Tibial nerve (tissue), 4 donors: ENCODE measurements around the gene TDP2. TPM values are rescaled to one million over a fixed set of nuclear protein-coding genes. Genes with fewer than 3 reads are reported as not detected.
A peak's percentile ranks its signal among the peaks of the same experiment; 100 is the strongest.
"Not testable (repeated sequence)": the region's sequence is repeated elsewhere in the genome, so short reads cannot be mapped to it uniquely, and the experiment has no call there.

ENCODE experiments used
- DNase-seq, 2 donors: peaks; one replicate each; pipeline ENCODE4 v3.0.0-alpha.2; 2019; ENCODE audit warnings: low spot score in 2 of 2
- H3K27ac ChIP-seq, 4 donors: fragments of 200-600 bp; sonication (generic) in 3 of 4; one replicate each; pipeline ENCODE4 v1.5.1; 2017 to 2019; ENCODE audit warnings: mild to moderate bottlenecking in 1 of 4
- H3K27me3 ChIP-seq, 2 donors: fragments of 200-600 bp; sonication (generic) in 1 of 2; one replicate each; pipeline versions ENCODE4 v1.5.1 to v1.6.0; 2017 to 2019
- H3K36me3 ChIP-seq, 3 donors: fragments of 200-600 bp; sonication (generic); one replicate each; pipeline ENCODE4 v1.5.1; 2018 to 2019
- H3K4me1 ChIP-seq, 4 donors: fragments of 200-600 bp; sonication (generic) in 3 of 4; one replicate each; pipeline ENCODE4 v1.5.1; 2017 to 2019
- H3K4me3 ChIP-seq, 4 donors: fragments of 200-600 bp; sonication (generic) in 3 of 4; one replicate each; pipeline ENCODE4 v1.5.1; 2017 to 2019; ENCODE audit warnings: mild to moderate bottlenecking in 1 of 4, moderate library complexity in 1 of 4
- H3K9me3 ChIP-seq, 4 donors: fragments of 200-600 bp; sonication (generic) in 3 of 4; one replicate each; pipeline ENCODE4 v1.5.1; 2017 to 2019
- CTCF ChIP-seq, 5 experiments: fragments of 200-600 bp in 3 of 5; fragments of 450-650 bp in 2 of 5; sonication (generic) in 3 of 5; IDR thresholded peaks; one replicate each; pipeline ENCODE4 v1.5.1; 2016 to 2019; ENCODE audit warnings: antibody characterized with exemption in 5 of 5, mild to moderate bottlenecking in 3 of 5, moderate library complexity in 2 of 5
- EP300 ChIP-seq, 2 donors: sonication (generic); formaldehyde crosslinking; IDR thresholded peaks; one replicate each; pipeline ENCODE4 v1.6.1; 2017; ENCODE audit warnings: antibody characterized with exemption in 2 of 2, mild to moderate bottlenecking in 1 of 2
- POLR2A ChIP-seq, 2 donors: fragments of 450-650 bp; IDR thresholded peaks; one replicate each; pipeline ENCODE4 v1.6.1; 2017; ENCODE audit warnings: antibody characterized with exemption in 2 of 2, mild to moderate bottlenecking in 2 of 2, moderate library complexity in 2 of 2
- WGBS, 2 donors: methylation state at CpG; one replicate each; pipeline ENCODE4 v1.1.5; 2018; 5-methylcytosine and 5-hydroxymethylcytosine counted together
- total RNA-seq, 4 donors: library from RNA; depleted of rRNA; stranded (reverse); fragments of >200 nt; gene quantifications; one replicate each; pipeline ENCODE4 v1.1.0, GENCODE V29; 2016

TDP2 gene
- total RNA-seq, 4 donors from 2014 or later, result 24.9 to 32.0 (median 31.3) TPM

- Histone ChIP-seq H3K4me1 (peaks cover 0 to 32% (median 25%) of the 10 kb centered on the region in 4 donors), H3K27me3 (no peaks in the 10 kb centered on the region), H3K27ac (no peak overlapping the region), H3K9me3 (peaks cover 0 to 6% (median 4%) of the 10 kb centered on the region in 4 donors), H3K4me3 (no peak overlapping the region), H3K36me3 (peaks cover 0 to 14% (median 0%) of the 10 kb centered on the region in 3 donors)
- WGBS, 2 donors, result 92 to 97% methylated on average over 9 of the region's 9 CpGs
- TF ChIP-seq EP300 (IDR thresholded peaks at IDR 0.05) (no peak), POLR2A (IDR thresholded peaks at IDR 0.05) (no peak), CTCF (IDR thresholded peaks at IDR 0.05) (no peak)
- no peak for DNase-seq
These were observed 2.3 kb upstream of the TDP2 start for GRCh38 chr6:24668997-24669361.

GRCh38 chr6:24668066-24668996 lies 1.6 kb upstream of the TDP2 start:
- Histone ChIP-seq H3K36me3 (peaks cover 0 to 21% (median 0%) of the 10 kb centered on the region in 3 donors), H3K27ac (peak overlapping the region in 1 of 4 donors; percentile 87), H3K4me3 (peak overlapping the region in 1 of 4 donors; percentile 68), H3K4me1 (peaks cover 0 to 38% (median 25%) of the 10 kb centered on the region in 4 donors)
- not testable (repeated sequence) for DNase-seq, H3K27me3 ChIP-seq, H3K9me3 ChIP-seq
- WGBS, 2 donors, result 93 to 97% methylated on average over 18 of the region's 18 CpGs

- Histone ChIP-seq H3K27ac (peak overlapping the region; percentile 85 to 91 (median 88)), H3K36me3 (peaks cover 0 to 30% (median 0%) of the 10 kb centered on the region in 3 donors), H3K4me1 (peaks cover 0 to 41% (median 25%) of the 10 kb centered on the region in 4 donors), H3K4me3 (peak overlapping the region; percentile 49 to 93 (median 75)), H3K27me3 (no peaks in the 10 kb centered on the region), H3K9me3 (peaks cover 0 to 6% (median 2%) of the 10 kb centered on the region in 4 donors)
- TF ChIP-seq EP300 (IDR thresholded peaks at IDR 0.05), result no peak
- 7 to 8% methylated on average over 9 of the region's 9 CpGs for WGBS, 2 donors
- peak in 1 of 2 donors; percentile 6 for DNase-seq
These were observed 692 bp upstream of the TDP2 start for GRCh38 chr6:24667378-24667803.

GRCh38 chr6:24666097-24666640 lies 530 bp downstream of the TDP2 start:
- WGBS, 2 donors, result 0 to 1% methylated on average over 26 of the region's 26 CpGs
- Histone ChIP-seq H3K27ac (peak overlapping the region; percentile 85 to 91 (median 88)), H3K36me3 (peaks cover 0 to 36% (median 0%) of the 10 kb centered on the region in 3 donors), H3K4me3 (peak overlapping the region; percentile 49 to 93 (median 75)), H3K9me3 (peaks cover 0 to 6% (median 2%) of the 10 kb centered on the region in 4 donors), H3K4me1 (peaks cover 0 to 41% (median 25%) of the 10 kb centered on the region in 4 donors), H3K27me3 (no peaks in the 10 kb centered on the region)
- TF ChIP-seq POLR2A (IDR thresholded peaks at IDR 0.05) (no peak), CTCF (IDR thresholded peaks at IDR 0.05) (no peak), EP300 (IDR thresholded peaks at IDR 0.05) (no peak)
- DNase-seq, result no peak

- WGBS, 2 donors, result 93 to 95% methylated on average over 7 of the region's 7 CpGs
- Histone ChIP-seq H3K36me3 (peaks cover 0 to 27% (median 0%) of the 10 kb centered on the region in 3 donors), H3K4me3 (peak overlapping the region in 1 of 4 donors; percentile 82), H3K27me3 (no peaks in the 10 kb centered on the region), H3K4me1 (peaks cover 0 to 41% (median 28%) of the 10 kb centered on the region in 4 donors), H3K9me3 (no peaks in the 10 kb centered on the region), H3K27ac (no peak overlapping the region)
- no peak for TF ChIP-seq CTCF (IDR thresholded peaks at IDR 0.05)
- TF ChIP-seq EP300 (IDR thresholded peaks at IDR 0.05), result no peak
- no peak for TF ChIP-seq POLR2A (IDR thresholded peaks at IDR 0.05)
- no peak for DNase-seq
These were observed 2.4 kb downstream of the TDP2 start for GRCh38 chr6:24664046-24664987.
